ENCODE results near the gene EHD1.

EHD1 gene

GRCh38 chr11:64832467-64833197, 45.8 kb downstream of the EHD1 start:
- TF ChIP-seq, protein P1, sequence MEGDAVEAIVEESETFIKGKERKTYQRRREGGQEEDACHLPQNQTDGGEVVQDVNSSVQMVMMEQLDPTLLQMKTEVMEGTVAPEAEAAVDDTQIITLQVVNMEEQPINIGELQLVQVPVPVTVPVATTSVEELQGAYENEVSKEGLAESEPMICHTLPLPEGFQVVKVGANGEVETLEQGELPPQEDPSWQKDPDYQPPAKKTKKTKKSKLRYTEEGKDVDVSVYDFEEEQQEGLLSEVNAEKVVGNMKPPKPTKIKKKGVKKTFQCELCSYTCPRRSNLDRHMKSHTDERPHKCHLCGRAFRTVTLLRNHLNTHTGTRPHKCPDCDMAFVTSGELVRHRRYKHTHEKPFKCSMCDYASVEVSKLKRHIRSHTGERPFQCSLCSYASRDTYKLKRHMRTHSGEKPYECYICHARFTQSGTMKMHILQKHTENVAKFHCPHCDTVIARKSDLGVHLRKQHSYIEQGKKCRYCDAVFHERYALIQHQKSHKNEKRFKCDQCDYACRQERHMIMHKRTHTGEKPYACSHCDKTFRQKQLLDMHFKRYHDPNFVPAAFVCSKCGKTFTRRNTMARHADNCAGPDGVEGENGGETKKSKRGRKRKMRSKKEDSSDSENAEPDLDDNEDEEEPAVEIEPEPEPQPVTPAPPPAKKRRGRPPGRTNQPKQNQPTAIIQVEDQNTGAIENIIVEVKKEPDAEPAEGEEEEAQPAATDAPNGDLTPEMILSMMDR (conservative IDR thresholded peaks at IDR 0.05; ENCODE audit: low read depth, low read length): no peak

GRCh38 chr11:64831411-64831891, 47.0 kb downstream of the EHD1 start:
- TF ChIP-seq, protein P1 (conservative IDR thresholded peaks at IDR 0.05; ENCODE audit: low read depth, low read length): no peak
- H3K4me3 ChIP-seq (ENCODE audit: low read depth, low read length): no peak overlapping the region

More at GRCh38 chr11:64832467-64833197, 45.8 kb downstream of the EHD1 start:
- DNase-seq (ENCODE audit: low read depth): no peak
- no peak overlapping the region for H3K4me3 ChIP-seq (ENCODE audit: low read depth, low read length)

GRCh38 chr11:64829536-64830251, 48.7 kb downstream of the EHD1 start:
- TF ChIP-seq, protein P1 (conservative IDR thresholded peaks at IDR 0.05; ENCODE audit: low read depth, low read length): no peak
- DNase-seq (ENCODE audit: low read depth): no peak
- no peak overlapping the region for H3K4me3 ChIP-seq (ENCODE audit: low read depth, low read length)

More at GRCh38 chr11:64831411-64831891, 47.0 kb downstream of the EHD1 start:
- no peak for DNase-seq (ENCODE audit: low read depth)

- TF ChIP-seq, protein P1 (conservative IDR thresholded peaks at IDR 0.05; ENCODE audit: low read depth, low read length): no peak
- H3K4me3 ChIP-seq (ENCODE audit: low read depth, low read length): no peak overlapping the region
- DNase-seq (ENCODE audit: low read depth): no peak
Observed at GRCh38 chr11:64827451-64827839, 51.0 kb downstream of the EHD1 start.

DNA sequence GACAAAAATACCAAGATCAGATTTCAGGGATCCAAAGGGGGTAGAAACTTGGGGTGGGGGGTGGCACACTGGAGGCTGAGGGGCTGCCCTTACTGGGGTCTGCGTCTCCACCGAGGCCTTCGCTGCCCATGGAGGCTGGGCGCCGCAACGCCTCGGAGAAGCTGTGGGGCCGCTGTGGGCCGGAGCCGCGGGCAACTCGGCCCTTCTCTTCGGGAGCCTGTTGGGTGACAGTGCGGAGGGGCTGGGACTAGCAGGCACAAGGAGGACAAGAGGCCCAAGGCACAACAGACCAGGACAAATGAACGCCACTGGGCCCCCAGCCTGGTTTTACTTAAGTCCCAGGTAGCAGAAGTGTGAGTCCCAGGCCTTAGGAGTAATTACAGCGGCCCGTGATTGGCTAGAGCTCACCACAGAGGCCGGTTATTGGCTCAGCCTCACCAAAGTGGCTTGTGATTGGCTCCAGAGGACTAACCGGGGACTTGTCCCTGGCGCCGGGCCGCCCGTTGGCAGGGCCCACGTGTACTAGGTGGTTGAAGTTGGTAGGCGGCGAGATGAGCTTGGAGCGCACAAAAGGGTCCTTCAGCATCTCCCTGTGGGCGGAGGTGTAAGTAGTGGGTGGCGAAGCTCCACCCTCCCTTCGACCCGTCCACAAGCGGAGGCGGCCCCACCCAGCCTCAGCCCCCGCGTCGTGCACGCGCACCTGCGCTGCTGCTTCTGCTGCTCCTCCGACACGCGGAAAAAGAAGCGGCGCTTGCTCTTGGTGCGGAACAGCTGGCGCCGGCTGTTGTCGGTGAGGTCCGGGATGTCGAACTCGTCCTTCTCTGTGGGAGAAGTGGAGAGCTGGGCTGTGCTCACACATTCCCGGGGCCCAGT, 51.6 kb downstream of the EHD1 start:
- TF ChIP-seq, protein P1 (conservative IDR thresholded peaks at IDR 0.05; ENCODE audit: low read depth, low read length): no peak
- DNase-seq (ENCODE audit: low read depth): no peak

GRCh38 chr11:64826062-64826461, 52.4 kb downstream of the EHD1 start:
- H3K4me3 ChIP-seq (ENCODE audit: low read depth, low read length): no peak overlapping the region
- TF ChIP-seq, protein P1 (conservative IDR thresholded peaks at IDR 0.05; ENCODE audit: low read depth, low read length): no peak
- DNase-seq (ENCODE audit: low read depth): no peak

More for the DNA sequence above, 51.6 kb downstream of the EHD1 start:
- H3K4me3 ChIP-seq (ENCODE audit: low read depth, low read length): no peak overlapping the region

Measured in choroid plexus epithelial cell (primary cell).